Sigmoid colon (tissue), 4 donors: ENCODE results near the gene NPHP4.

ENCODE experiments used
- POLR2A ChIP-seq, 2 donors: fragments of 450-650 bp; IDR thresholded peaks; one replicate each; pipeline ENCODE4 v1.6.1; 2016; ENCODE audit warnings: antibody characterized with exemption in 2 of 2, mild to moderate bottlenecking in 2 of 2, moderate library complexity in 2 of 2
- POLR2AphosphoS5 ChIP-seq, 4 donors: sonication (generic); formaldehyde crosslinking; IDR thresholded peaks; one replicate each; pipeline ENCODE4 v1.6.1; 2017; ENCODE audit warnings: antibody characterized with exemption in 4 of 4
- TF ChIP-seq, protein P1 (sequence below), 4 experiments: fragments of 450-650 bp in 3 of 4; fragments of 200-600 bp in 1 of 4; IDR thresholded peaks; one replicate each; pipeline ENCODE4 v1.5.1; 2016 to 2019; ENCODE audit warnings: antibody characterized with exemption in 4 of 4, mild to moderate bottlenecking in 3 of 4, moderate library complexity in 2 of 4

DNA sequence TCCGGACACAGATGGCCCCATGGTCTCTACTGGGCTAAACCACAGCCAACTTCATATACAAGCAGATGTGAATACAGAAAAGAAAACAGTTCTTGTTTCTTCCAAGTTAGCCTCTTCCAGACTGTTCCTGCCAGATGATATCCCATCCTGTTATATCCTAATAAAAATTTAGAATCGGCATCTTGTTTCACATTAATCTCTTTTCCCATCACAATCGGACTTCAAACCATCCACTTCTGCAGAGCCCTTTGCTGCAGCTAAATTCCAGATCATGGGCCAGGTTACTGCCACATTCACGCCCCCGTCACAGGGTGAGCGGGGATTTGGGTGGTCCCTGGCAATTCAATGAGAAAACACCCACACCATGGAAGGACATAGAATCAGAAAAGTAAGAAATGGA lies 57.2 kb downstream of the NPHP4 start:
- TF ChIP-seq, protein P1, sequence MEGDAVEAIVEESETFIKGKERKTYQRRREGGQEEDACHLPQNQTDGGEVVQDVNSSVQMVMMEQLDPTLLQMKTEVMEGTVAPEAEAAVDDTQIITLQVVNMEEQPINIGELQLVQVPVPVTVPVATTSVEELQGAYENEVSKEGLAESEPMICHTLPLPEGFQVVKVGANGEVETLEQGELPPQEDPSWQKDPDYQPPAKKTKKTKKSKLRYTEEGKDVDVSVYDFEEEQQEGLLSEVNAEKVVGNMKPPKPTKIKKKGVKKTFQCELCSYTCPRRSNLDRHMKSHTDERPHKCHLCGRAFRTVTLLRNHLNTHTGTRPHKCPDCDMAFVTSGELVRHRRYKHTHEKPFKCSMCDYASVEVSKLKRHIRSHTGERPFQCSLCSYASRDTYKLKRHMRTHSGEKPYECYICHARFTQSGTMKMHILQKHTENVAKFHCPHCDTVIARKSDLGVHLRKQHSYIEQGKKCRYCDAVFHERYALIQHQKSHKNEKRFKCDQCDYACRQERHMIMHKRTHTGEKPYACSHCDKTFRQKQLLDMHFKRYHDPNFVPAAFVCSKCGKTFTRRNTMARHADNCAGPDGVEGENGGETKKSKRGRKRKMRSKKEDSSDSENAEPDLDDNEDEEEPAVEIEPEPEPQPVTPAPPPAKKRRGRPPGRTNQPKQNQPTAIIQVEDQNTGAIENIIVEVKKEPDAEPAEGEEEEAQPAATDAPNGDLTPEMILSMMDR (IDR thresholded peaks at IDR 0.05): no peak
- no peak for TF ChIP-seq POLR2AphosphoS5 (IDR thresholded peaks at IDR 0.05)
- no peak for TF ChIP-seq POLR2A (IDR thresholded peaks at IDR 0.05)
